ENCODE results near the gene DHX40.

DNA sequence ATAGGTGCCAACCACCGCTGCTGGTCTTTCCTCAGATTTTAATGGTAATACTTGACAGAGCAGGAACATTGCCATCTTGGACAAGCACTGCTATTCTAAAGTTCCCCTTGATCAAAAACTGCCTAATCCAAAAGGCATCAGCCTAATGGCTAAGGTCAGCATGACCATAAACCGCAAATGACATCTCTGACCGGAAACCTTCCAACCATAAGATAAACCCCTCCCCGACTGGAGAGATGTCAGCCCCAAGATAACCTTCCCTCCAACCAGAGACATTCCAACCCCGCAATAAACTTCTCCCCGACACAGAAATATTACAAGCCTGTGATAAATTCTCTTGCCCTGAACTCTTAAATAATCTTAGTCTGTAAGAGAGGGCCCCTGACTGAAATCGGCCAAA is 7.4 kb upstream of the DHX40 start:
- TF ChIP-seq, protein P1, sequence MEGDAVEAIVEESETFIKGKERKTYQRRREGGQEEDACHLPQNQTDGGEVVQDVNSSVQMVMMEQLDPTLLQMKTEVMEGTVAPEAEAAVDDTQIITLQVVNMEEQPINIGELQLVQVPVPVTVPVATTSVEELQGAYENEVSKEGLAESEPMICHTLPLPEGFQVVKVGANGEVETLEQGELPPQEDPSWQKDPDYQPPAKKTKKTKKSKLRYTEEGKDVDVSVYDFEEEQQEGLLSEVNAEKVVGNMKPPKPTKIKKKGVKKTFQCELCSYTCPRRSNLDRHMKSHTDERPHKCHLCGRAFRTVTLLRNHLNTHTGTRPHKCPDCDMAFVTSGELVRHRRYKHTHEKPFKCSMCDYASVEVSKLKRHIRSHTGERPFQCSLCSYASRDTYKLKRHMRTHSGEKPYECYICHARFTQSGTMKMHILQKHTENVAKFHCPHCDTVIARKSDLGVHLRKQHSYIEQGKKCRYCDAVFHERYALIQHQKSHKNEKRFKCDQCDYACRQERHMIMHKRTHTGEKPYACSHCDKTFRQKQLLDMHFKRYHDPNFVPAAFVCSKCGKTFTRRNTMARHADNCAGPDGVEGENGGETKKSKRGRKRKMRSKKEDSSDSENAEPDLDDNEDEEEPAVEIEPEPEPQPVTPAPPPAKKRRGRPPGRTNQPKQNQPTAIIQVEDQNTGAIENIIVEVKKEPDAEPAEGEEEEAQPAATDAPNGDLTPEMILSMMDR (IDR thresholded peaks at IDR 0.05) = no peak
- TF ChIP-seq POLR2A (IDR thresholded peaks at IDR 0.05) = no peak
- TF ChIP-seq POLR2AphosphoS5 (IDR thresholded peaks at IDR 0.05) = no peak
- TF ChIP-seq EP300 (IDR thresholded peaks at IDR 0.05) = no peak
